OCI-LY1 (cell line): Measurements from ENCODE around the gene PRKCA.

Experiments used
- H2AFZ ChIP-seq: fragments of 200-600 bp; sonication (generic), shearing (Covaris generic); 2 replicates; pipeline ENCODE4 v1.6.0; 2014; ENCODE audit warnings: antibody characterized with exemption, mild to moderate bottlenecking, low read length
- H3F3A ChIP-seq: fragments of 200-600 bp; sonication (generic), shearing (Covaris generic); 2 replicates; pipeline ENCODE4 v1.6.0; 2014; ENCODE audit warnings: mild to moderate bottlenecking, antibody characterized with exemption, low read length, moderate library complexity; ENCODE audit not compliant: insufficient read depth
- H3K27ac ChIP-seq: fragments of 200-600 bp; sonication (generic); 2 replicates; pipeline ENCODE4 v1.5.1; 2014; ENCODE audit warnings: low read length, mixed run types, mild to moderate bottlenecking, low read depth; ENCODE audit not compliant: poor library complexity, severe bottlenecking
- H3K27me3 ChIP-seq: fragments of 200-600 bp; sonication (generic); 2 replicates; pipeline ENCODE4 v1.6.0; 2014; ENCODE audit warnings: antibody characterized with exemption, mild to moderate bottlenecking, low read length, moderate library complexity; ENCODE audit not compliant: insufficient read depth
- H3K36me3 ChIP-seq: fragments of 200-600 bp; sonication (generic); 2 replicates; pipeline ENCODE4 v1.6.1; 2014; ENCODE audit warnings: mild to moderate bottlenecking, antibody characterized with exemption, low read length, moderate library complexity, mixed read lengths; ENCODE audit not compliant: insufficient read depth
- H3K4me1 ChIP-seq: fragments of 200-600 bp; sonication (generic); 2 replicates; pipeline ENCODE4 v1.5.1; 2014; ENCODE audit warnings: mild to moderate bottlenecking, low read length, moderate library complexity; ENCODE audit not compliant: insufficient read depth, severe bottlenecking
- H3K4me2 ChIP-seq: fragments of 200-600 bp; sonication (generic), shearing (Covaris generic); 2 replicates; pipeline ENCODE4 v1.6.1; 2014; ENCODE audit warnings: low read length
- H3K4me3 ChIP-seq: fragments of 200-600 bp; sonication (generic); 2 replicates; pipeline ENCODE4 v1.5.1; 2014; ENCODE audit warnings: low read length, low read depth, mild to moderate bottlenecking, mixed read lengths; ENCODE audit not compliant: poor library complexity, severe bottlenecking
- H3K79me2 ChIP-seq: fragments of 200-600 bp; shearing (Covaris generic); 2 replicates; pipeline ENCODE4 v1.6.1; 2016; ENCODE audit warnings: mixed run types, low read length, mixed read lengths; ENCODE audit not compliant: insufficient read depth
- H3K9ac ChIP-seq: fragments of 200-600 bp; sonication (generic), shearing (Covaris generic); 2 replicates; pipeline ENCODE4 v1.6.1; 2014; ENCODE audit warnings: mild to moderate bottlenecking, low read length, mixed read lengths
- H3K9me2 ChIP-seq: fragments of 200-600 bp; sonication (generic), shearing (Covaris generic); 2 replicates; pipeline ENCODE4 v1.6.1; 2014; ENCODE audit warnings: low read depth, mild to moderate bottlenecking, low read length, mixed read lengths
- H3K9me3 ChIP-seq: fragments of 200-600 bp; shearing (Covaris generic); 2 replicates; pipeline ENCODE4 v1.6.1; 2014; ENCODE audit warnings: low read length, mixed read lengths
- H4K20me1 ChIP-seq: fragments of 200-600 bp; sonication (generic), shearing (Covaris generic); 2 replicates; pipeline ENCODE4 v1.6.0; 2016; ENCODE audit warnings: mild to moderate bottlenecking, low read length; ENCODE audit not compliant: insufficient read depth
- EZH2 ChIP-seq: fragments of 200-600 bp; sonication (generic), shearing (Covaris generic); IDR thresholded peaks from 2 replicates; pipeline ENCODE4 v1.8.0; 2017; ENCODE audit warnings: borderline replicate concordance, mixed run types, mild to moderate bottlenecking, antibody characterized with exemption, low read length, moderate library complexity, mixed read lengths
- TF ChIP-seq, protein P1 (sequence below): fragments of 200-600 bp; sonication (generic), shearing (Covaris generic); IDR thresholded peaks from 2 replicates; pipeline ENCODE4 v1.5.1; 2017; ENCODE audit warnings: mild to moderate bottlenecking, antibody characterized with exemption, low read length, moderate library complexity, mixed read lengths

PRKCA gene

DNA sequence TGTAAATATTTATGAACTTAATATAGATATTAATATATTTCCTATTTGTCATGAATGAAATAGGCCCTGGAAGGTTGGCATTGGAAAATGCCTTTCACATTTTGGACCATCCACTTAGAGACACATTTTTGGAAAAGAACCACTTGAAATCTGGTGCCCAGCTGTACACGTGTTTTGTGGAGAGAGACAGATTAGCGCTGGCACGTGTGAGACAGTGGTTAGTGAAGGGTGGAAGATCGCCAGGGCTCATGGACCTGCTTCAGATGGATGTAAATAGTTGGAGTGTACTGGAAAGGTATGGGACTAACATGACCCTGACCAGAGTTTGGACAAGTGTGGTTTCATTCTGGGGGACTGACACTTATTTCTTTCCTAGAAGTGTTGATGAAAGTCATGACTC lies 222.9 kb downstream of the PRKCA start:
- Histone ChIP-seq H3K4me2 (no peak overlapping the region), H2AFZ (no peak overlapping the region), H3F3A (no peaks in the 10 kb centered on the region), H3K27ac (peak overlapping the region; percentile 38), H3K4me3 (no peak overlapping the region), H3K79me2 (no peaks in the 10 kb centered on the region), H3K27me3 (no peaks in the 10 kb centered on the region), H3K9me2 (no peaks in the 10 kb centered on the region), H3K36me3 (0 out of 2 replicates have a peak, but pooled peaks cover 3% of the 10 kb centered on the region), H3K9ac (no peak overlapping the region), H3K9me3 (no peaks in the 10 kb centered on the region), H3K4me1 (peaks cover 49% of the 10 kb centered on the region), H4K20me1 (no peaks in the 10 kb centered on the region)
- TF ChIP-seq EZH2, result no peak
- TF ChIP-seq, protein P1, sequence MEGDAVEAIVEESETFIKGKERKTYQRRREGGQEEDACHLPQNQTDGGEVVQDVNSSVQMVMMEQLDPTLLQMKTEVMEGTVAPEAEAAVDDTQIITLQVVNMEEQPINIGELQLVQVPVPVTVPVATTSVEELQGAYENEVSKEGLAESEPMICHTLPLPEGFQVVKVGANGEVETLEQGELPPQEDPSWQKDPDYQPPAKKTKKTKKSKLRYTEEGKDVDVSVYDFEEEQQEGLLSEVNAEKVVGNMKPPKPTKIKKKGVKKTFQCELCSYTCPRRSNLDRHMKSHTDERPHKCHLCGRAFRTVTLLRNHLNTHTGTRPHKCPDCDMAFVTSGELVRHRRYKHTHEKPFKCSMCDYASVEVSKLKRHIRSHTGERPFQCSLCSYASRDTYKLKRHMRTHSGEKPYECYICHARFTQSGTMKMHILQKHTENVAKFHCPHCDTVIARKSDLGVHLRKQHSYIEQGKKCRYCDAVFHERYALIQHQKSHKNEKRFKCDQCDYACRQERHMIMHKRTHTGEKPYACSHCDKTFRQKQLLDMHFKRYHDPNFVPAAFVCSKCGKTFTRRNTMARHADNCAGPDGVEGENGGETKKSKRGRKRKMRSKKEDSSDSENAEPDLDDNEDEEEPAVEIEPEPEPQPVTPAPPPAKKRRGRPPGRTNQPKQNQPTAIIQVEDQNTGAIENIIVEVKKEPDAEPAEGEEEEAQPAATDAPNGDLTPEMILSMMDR, result no peak

DNA sequence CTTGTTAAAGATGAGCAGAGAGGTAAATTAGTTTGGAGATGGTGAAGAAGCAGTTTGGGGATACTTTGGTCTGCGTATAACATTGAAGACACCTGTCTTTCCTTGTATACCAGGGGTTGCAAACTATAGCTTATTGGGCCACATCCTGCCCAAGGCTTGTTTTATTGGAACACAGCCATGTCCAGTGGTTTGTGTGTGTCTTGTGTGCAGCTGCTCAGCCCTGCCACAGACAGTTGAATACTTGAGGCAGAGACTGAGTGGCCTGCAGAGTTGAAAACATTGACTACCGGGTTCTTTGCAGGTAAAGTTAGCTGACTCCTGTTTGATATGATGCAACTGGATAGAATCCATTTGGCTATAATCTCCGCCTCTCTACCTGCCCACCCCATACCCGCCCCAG lies 224.4 kb downstream of the PRKCA start:
- 0 out of 2 replicates have a peak, but pooled peaks cover 3% of the 10 kb centered on the region for H3K36me3 ChIP-seq
- peak overlapping the region; percentile 38 for H3K27ac ChIP-seq
- H3F3A ChIP-seq, result no peaks in the 10 kb centered on the region
- H3K9ac ChIP-seq, result no peak overlapping the region
- H3K4me3 ChIP-seq, result no peak overlapping the region
- peaks cover 48% of the 10 kb centered on the region for H3K4me1 ChIP-seq
- no peaks in the 10 kb centered on the region for H3K27me3 ChIP-seq
- no peaks in the 10 kb centered on the region for H3K9me2 ChIP-seq
- H3K79me2 ChIP-seq, result no peaks in the 10 kb centered on the region
- no peaks in the 10 kb centered on the region for H4K20me1 ChIP-seq
- TF ChIP-seq EZH2, result no peak
- TF ChIP-seq, protein P1, result no peak
- no peaks in the 10 kb centered on the region for H3K9me3 ChIP-seq
- H3K4me2 ChIP-seq, result no peak overlapping the region
- no peak overlapping the region for H2AFZ ChIP-seq

DNA sequence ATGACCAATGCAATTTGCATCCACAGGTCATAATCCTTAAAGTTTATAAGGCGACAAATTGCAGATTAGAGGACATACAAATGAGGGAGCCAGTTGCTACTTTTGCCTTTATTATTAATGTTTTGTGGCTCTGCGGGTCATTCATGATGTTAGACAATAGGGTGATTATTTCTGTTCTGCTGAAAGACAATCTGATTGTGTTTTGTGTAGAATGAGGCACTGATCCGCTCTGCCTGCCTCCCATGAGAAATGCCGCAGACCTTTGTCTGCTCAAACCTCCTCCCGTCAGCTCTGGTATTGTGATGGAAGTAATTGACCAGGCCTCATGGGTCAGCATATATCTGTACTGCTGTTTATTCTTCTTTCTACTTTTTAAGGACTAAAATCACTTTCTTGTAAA lies 224.9 kb downstream of the PRKCA start:
- Histone ChIP-seq H3K4me3 (no peak overlapping the region), H3K4me1 (peaks cover 43% of the 10 kb centered on the region), H3K36me3 (0 out of 2 replicates have a peak, but pooled peaks cover 3% of the 10 kb centered on the region), H3K27me3 (no peaks in the 10 kb centered on the region), H3K27ac (peak overlapping the region; percentile 38), H3F3A (no peaks in the 10 kb centered on the region), H3K9me3 (no peaks in the 10 kb centered on the region), H3K9me2 (no peaks in the 10 kb centered on the region), H3K9ac (no peak overlapping the region), H3K79me2 (no peaks in the 10 kb centered on the region), H3K4me2 (no peak overlapping the region), H2AFZ (no peak overlapping the region), H4K20me1 (no peaks in the 10 kb centered on the region)
- no peak for TF ChIP-seq EZH2
- TF ChIP-seq, protein P1, result no peak
